ENCODE results near the gene ABCC9.
"Not testable (repeated sequence)": the region's sequence is repeated elsewhere in the genome, so short reads cannot be mapped to it uniquely, and the experiment has no call there.

The ABCC9 gene

GRCh38 chr12:21929972-21930371 is 11.3 kb downstream of the ABCC9 start:
- not testable (repeated sequence) for DNase-seq

GRCh38 chr12:21925296-21925913 is 15.8 kb downstream of the ABCC9 start:
- DNase-seq: no peak

GRCh38 chr12:21921436-21921835 is 19.8 kb downstream of the ABCC9 start:
- no peak for DNase-seq

GRCh38 chr12:21918456-21918855 is 22.8 kb downstream of the ABCC9 start:
- no peak for DNase-seq

GRCh38 chr12:21913823-21914222 is 27.4 kb downstream of the ABCC9 start:
- no peak for DNase-seq

GRCh38 chr12:21912318-21912717 is 28.9 kb downstream of the ABCC9 start:
- no peak for DNase-seq

- DNase-seq: no peak
Measured at GRCh38 chr12:21911832-21912231, 29.4 kb downstream of the ABCC9 start.

GRCh38 chr12:21910657-21911056 is 30.6 kb downstream of the ABCC9 start:
- DNase-seq: no peak

- DNase-seq: no peak
Measured at GRCh38 chr12:21907948-21908837, 33.0 kb downstream of the ABCC9 start.

GRCh38 chr12:21906919-21907493 is 34.2 kb downstream of the ABCC9 start:
- DNase-seq: no peak

- DNase-seq: not testable (repeated sequence)
Measured at GRCh38 chr12:21899532-21899931, 41.7 kb downstream of the ABCC9 start.

- no peak for DNase-seq
Measured at GRCh38 chr12:21895651-21896050, 45.6 kb downstream of the ABCC9 start.

GRCh38 chr12:21894792-21895595 is 46.2 kb downstream of the ABCC9 start:
- no peak for DNase-seq

GRCh38 chr12:21893924-21894323 is 47.3 kb downstream of the ABCC9 start:
- no peak for DNase-seq

- no peak for DNase-seq
Measured at GRCh38 chr12:21892341-21892740, 48.9 kb downstream of the ABCC9 start.

- no peak for DNase-seq
Measured at GRCh38 chr12:21891751-21892217, 49.4 kb downstream of the ABCC9 start.

GRCh38 chr12:21888276-21888863 is 52.9 kb downstream of the ABCC9 start:
- DNase-seq: no peak

GRCh38 chr12:21884936-21885335 is 56.3 kb downstream of the ABCC9 start:
- no peak for DNase-seq

GRCh38 chr12:21882635-21883034 is 58.6 kb downstream of the ABCC9 start:
- DNase-seq: no peak

GRCh38 chr12:21881965-21882364 is 59.3 kb downstream of the ABCC9 start:
- no peak for DNase-seq

- DNase-seq: no peak
Measured at GRCh38 chr12:21879312-21879711, 61.9 kb downstream of the ABCC9 start.

- DNase-seq: no peak
Measured at GRCh38 chr12:21877293-21877982, 63.8 kb downstream of the ABCC9 start.
